HG03571 (cell line): ENCODE measurements around the gene SLC8A1.

Experiments used
- ATAC-seq: cut with Tn5 transposase; IDR thresholded peaks from one replicate; pipeline ENCODE4 v1.9.1; 2021; ENCODE audit not compliant: unreplicated experiment

Gene SLC8A1

GRCh38 chr2:40358783-40359182, 93.1 kb downstream of the SLC8A1 start:
- ATAC-seq = no peak

GRCh38 chr2:40357667-40358066, 94.2 kb downstream of the SLC8A1 start:
- ATAC-seq = no peak

GRCh38 chr2:40355451-40355850, 96.4 kb downstream of the SLC8A1 start:
- ATAC-seq = no peak

GRCh38 chr2:40353231-40353630, 98.7 kb downstream of the SLC8A1 start:
- no peak for ATAC-seq

GRCh38 chr2:40352703-40353099, 99.2 kb downstream of the SLC8A1 start:
- ATAC-seq = no peak

- no peak for ATAC-seq
These were observed 99.7 kb downstream of the SLC8A1 start for GRCh38 chr2:40352041-40352702.

GRCh38 chr2:40348665-40349064, 103.2 kb downstream of the SLC8A1 start:
- no peak for ATAC-seq

GRCh38 chr2:40348038-40348437, 103.9 kb downstream of the SLC8A1 start:
- no peak for ATAC-seq

GRCh38 chr2:40346535-40347354, 105.1 kb downstream of the SLC8A1 start:
- no peak for ATAC-seq

GRCh38 chr2:40344364-40344763, 107.5 kb downstream of the SLC8A1 start:
- ATAC-seq = no peak

GRCh38 chr2:40343902-40344301, 108.0 kb downstream of the SLC8A1 start:
- no peak for ATAC-seq

- ATAC-seq = no peak
These were observed 110.7 kb downstream of the SLC8A1 start for GRCh38 chr2:40341198-40341597.

- no peak for ATAC-seq
These were observed 112.9 kb downstream of the SLC8A1 start for GRCh38 chr2:40339026-40339425.

GRCh38 chr2:40332191-40332826, 119.6 kb downstream of the SLC8A1 start:
- ATAC-seq = no peak

GRCh38 chr2:40330096-40330495, 121.8 kb downstream of the SLC8A1 start:
- no peak for ATAC-seq

GRCh38 chr2:40329739-40330030, 122.2 kb downstream of the SLC8A1 start:
- no peak for ATAC-seq

GRCh38 chr2:40325116-40325515, 126.8 kb downstream of the SLC8A1 start:
- no peak for ATAC-seq

GRCh38 chr2:40324656-40325055, 127.2 kb downstream of the SLC8A1 start:
- no peak for ATAC-seq

GRCh38 chr2:40321822-40322221, 130.1 kb downstream of the SLC8A1 start:
- no peak for ATAC-seq

- no peak for ATAC-seq
These were observed 130.8 kb downstream of the SLC8A1 start for GRCh38 chr2:40321016-40321623.

- no peak for ATAC-seq
These were observed 133.0 kb downstream of the SLC8A1 start for GRCh38 chr2:40318921-40319320.

GRCh38 chr2:40317761-40318160, 134.1 kb downstream of the SLC8A1 start:
- ATAC-seq = no peak
